Thyroid gland (tissue), 4 donors: ENCODE results near the gene NT5DC1. TPM values are rescaled to one million over a fixed set of nuclear protein-coding genes. Genes with fewer than 3 reads are reported as not detected.

Source experiments
- DNase-seq, 2 donors: peaks; one replicate each; pipeline ENCODE4 v3.0.0-alpha.2; 2019
- H3K27ac ChIP-seq, 3 donors: fragments of 200-600 bp; sonication (generic); 1 replicate in 2 of 3; 2 replicates in 1 of 3; pipeline ENCODE4 v1.5.1; 2016 to 2019; ENCODE audit warnings: mild to moderate bottlenecking in 1 of 3, moderate library complexity in 1 of 3
- H3K27me3 ChIP-seq: fragments of 200-600 bp; sonication (generic); one replicate; pipeline ENCODE4 v1.5.1; 2019
- H3K36me3 ChIP-seq, 2 donors: fragments of 200-600 bp; sonication (generic); one replicate each; pipeline ENCODE4 v1.5.1; 2016 to 2019
- H3K4me1 ChIP-seq, 2 donors: fragments of 200-600 bp; sonication (generic); one replicate each; pipeline ENCODE4 v1.5.1; 2017 to 2019
- H3K4me3 ChIP-seq, 3 donors: fragments of 200-600 bp; sonication (generic); replicated peaks in 1 of 3; 1 replicate in 2 of 3; 2 replicates in 1 of 3; pipeline ENCODE4 v1.5.1; 2016; ENCODE audit warnings: mild to moderate bottlenecking in 1 of 3
- H3K9me3 ChIP-seq: fragments of 200-600 bp; sonication (generic); one replicate; pipeline ENCODE4 v1.5.1; 2017
- CTCF ChIP-seq, 6 experiments: fragments of 200-600 bp in 3 of 6; fragments of 450-650 bp in 3 of 6; sonication (generic) in 3 of 6; IDR thresholded peaks; one replicate each; pipeline ENCODE4 v1.5.1; 2016 to 2019; ENCODE audit warnings: antibody characterized with exemption in 6 of 6, mild to moderate bottlenecking in 2 of 6, inconsistent platforms in 1 of 6, moderate library complexity in 1 of 6
- POLR2A ChIP-seq, 2 donors: fragments of 450-650 bp; IDR thresholded peaks; one replicate each; pipeline ENCODE4 v1.6.1; 2017; ENCODE audit warnings: antibody characterized with exemption in 2 of 2, mild to moderate bottlenecking in 2 of 2, moderate library complexity in 1 of 2
- WGBS, 2 donors: methylation state at CpG; one replicate each; pipeline ENCODE4 v1.1.5; 2017; 5-methylcytosine and 5-hydroxymethylcytosine counted together
- intact Hi-C: fragments of 100-400 bp; cut with DNase I; formaldehyde crosslinking; loops from one replicate; pipeline ENCODE4 v1.15.1; 2023
- total RNA-seq, 4 donors: library from RNA; depleted of rRNA; stranded (reverse); fragments of >200 nt; gene quantifications; one replicate each; pipeline ENCODE4 v1.2.3, GENCODE V29; 2016

Gene NT5DC1
- total RNA-seq, 4 donors from 2014 or later: 17.5 to 35.7 (median 22.1) TPM

GRCh38 chr6:116127771-116128493 lies 27.3 kb downstream of the NT5DC1 start:
- no peak overlapping the region for H3K4me3 ChIP-seq
- intact Hi-C loops: no loop called here
- H3K36me3 ChIP-seq: no peaks in the 10 kb centered on the region
- DNase-seq: no peak
- peaks cover 0 to 9% of the 10 kb centered on the region in 2 donors for H3K4me1 ChIP-seq
- no peaks in the 10 kb centered on the region for H3K9me3 ChIP-seq
- H3K27ac ChIP-seq: no peak overlapping the region
- 89 to 93% methylated on average over 2 of the region's 2 CpGs for WGBS, 2 donors
- TF ChIP-seq CTCF (IDR thresholded peaks at IDR 0.05): no peak
- no peak for TF ChIP-seq POLR2A (IDR thresholded peaks at IDR 0.05)
- no peaks in the 10 kb centered on the region for H3K27me3 ChIP-seq

- no peak for DNase-seq
- intact Hi-C loops: no loop called here
Measured at GRCh38 chr6:116133453-116133852, 32.8 kb downstream of the NT5DC1 start.

GRCh38 chr6:116136373-116136772 lies 35.7 kb downstream of the NT5DC1 start:
- WGBS, 2 donors: 94 to 98% methylated on average over 1 of the region's 1 CpG
- Histone ChIP-seq H3K4me1 (no peaks in the 10 kb centered on the region), H3K9me3 (no peaks in the 10 kb centered on the region), H3K27me3 (no peaks in the 10 kb centered on the region), H3K27ac (no peak overlapping the region), H3K4me3 (no peak overlapping the region), H3K36me3 (no peaks in the 10 kb centered on the region)
- no peak for TF ChIP-seq CTCF (IDR thresholded peaks at IDR 0.05)
- TF ChIP-seq POLR2A (IDR thresholded peaks at IDR 0.05): no peak
- no peak for DNase-seq
- intact Hi-C loops: no loop called here

More at GRCh38 chr6:116133453-116133852, 32.8 kb downstream of the NT5DC1 start:
- H3K27ac ChIP-seq: no peak overlapping the region
- TF ChIP-seq CTCF (IDR thresholded peaks at IDR 0.05): no peak
- TF ChIP-seq POLR2A (IDR thresholded peaks at IDR 0.05): no peak
- H3K36me3 ChIP-seq: no peaks in the 10 kb centered on the region
- no peak overlapping the region for H3K4me3 ChIP-seq
- no peaks in the 10 kb centered on the region for H3K9me3 ChIP-seq
- no peaks in the 10 kb centered on the region for H3K4me1 ChIP-seq
- 76 to 82% methylated on average over 3 of the region's 3 CpGs for WGBS, 2 donors
- H3K27me3 ChIP-seq: no peaks in the 10 kb centered on the region

GRCh38 chr6:116136933-116137340 lies 36.3 kb downstream of the NT5DC1 start:
- H3K27ac ChIP-seq: no peak overlapping the region
- H3K4me3 ChIP-seq: no peak overlapping the region
- intact Hi-C loops: no loop called here
- H3K27me3 ChIP-seq: no peaks in the 10 kb centered on the region
- DNase-seq: no peak
- H3K9me3 ChIP-seq: no peaks in the 10 kb centered on the region
- TF ChIP-seq CTCF (IDR thresholded peaks at IDR 0.05) (no peak), POLR2A (IDR thresholded peaks at IDR 0.05) (no peak)
- H3K4me1 ChIP-seq: no peaks in the 10 kb centered on the region
- H3K36me3 ChIP-seq: no peaks in the 10 kb centered on the region
- 93% methylated on average over 5 of the region's 5 CpGs for WGBS, 2 donors

- no peak for TF ChIP-seq POLR2A (IDR thresholded peaks at IDR 0.05)
- TF ChIP-seq CTCF (IDR thresholded peaks at IDR 0.05): peak in 1 of 6 experiments; percentile 13
- Histone ChIP-seq H3K4me3 (no peak overlapping the region), H3K36me3 (no peaks in the 10 kb centered on the region), H3K4me1 (no peaks in the 10 kb centered on the region), H3K9me3 (no peaks in the 10 kb centered on the region), H3K27ac (no peak overlapping the region), H3K27me3 (no peaks in the 10 kb centered on the region)
- 66 to 69% methylated on average over 4 of the region's 4 CpGs for WGBS, 2 donors
- peak; percentile 2 to 13 for DNase-seq
- intact Hi-C loops: no loop called here
Measured at GRCh38 chr6:116139917-116140316, 39.3 kb downstream of the NT5DC1 start.
